Measurements from ENCODE around the gene EIF3K.
"Not testable (repeated sequence)": the region's sequence is repeated elsewhere in the genome, so short reads cannot be mapped to it uniquely, and the experiment has no call there.

GRCh38 chr19:38631811-38632475 lies 13.0 kb downstream of the EIF3K start:
- TF ChIP-seq OSR1 (CRISPR knock-in tag; IDR thresholded peaks at IDR 0.05); PATZ1 (CRISPR knock-in tag; IDR thresholded peaks at IDR 0.05; ENCODE audit: borderline replicate concordance); POU6F1 (CRISPR knock-in tag; IDR thresholded peaks at IDR 0.05; ENCODE audit: borderline replicate concordance, low read depth); ZFP30 (CRISPR knock-in tag; IDR thresholded peaks at IDR 0.05); RARB (CRISPR knock-in tag; IDR thresholded peaks at IDR 0.05); TCF4 (CRISPR knock-in tag; IDR thresholded peaks at IDR 0.05; ENCODE audit: borderline replicate concordance); ZNF565 (CRISPR knock-in tag; conservative IDR thresholded peaks at IDR 0.05; ENCODE audit: low read depth); CSDC2 (CRISPR knock-in tag; IDR thresholded peaks at IDR 0.05); ZFP3 (CRISPR knock-in tag; IDR thresholded peaks at IDR 0.05); BACH2 (CRISPR knock-in tag; IDR thresholded peaks at IDR 0.05; ENCODE audit: borderline replicate concordance); SNAI2 (CRISPR knock-in tag; IDR thresholded peaks at IDR 0.05); PPARA (CRISPR knock-in tag; IDR thresholded peaks at IDR 0.05; ENCODE audit: borderline replicate concordance); CSRNP3 (CRISPR knock-in tag; IDR thresholded peaks at IDR 0.05); ARNTL (CRISPR knock-in tag; IDR thresholded peaks at IDR 0.05; ENCODE audit: borderline replicate concordance, low read depth): not testable (repeated sequence)

Measured in SK-N-SH treated with all-trans-retinoic acid at 6 μM for 48 hours (cell line).